Lung (tissue), 12 donors: ENCODE measurements around the gene TNFSF13. TPM values are rescaled to one million over a fixed set of nuclear protein-coding genes. Genes with fewer than 3 reads are reported as not detected.

Experiments
- ATAC-seq: fragments of 200-7000 bp; cut with Tn5 transposase; one replicate; pipeline ENCODE4 v1.9.1; 2020; ENCODE audit warnings: moderate number of reproducible peaks; ENCODE audit not compliant: insufficient read depth, low FRiP score
- DNase-seq, 3 donors: peaks; one replicate each; pipeline ENCODE4 v3.0.0-alpha.2; 2013 to 2017
- H3K27ac ChIP-seq, 2 donors: one replicate each; pipeline ENCODE4 v1.5.1; 2013; ENCODE audit warnings: mild to moderate bottlenecking in 2 of 2, moderate library complexity in 2 of 2, control low read depth in 1 of 2, inconsistent platforms in 1 of 2, low read depth in 1 of 2, low read length in 1 of 2
- H3K27me3 ChIP-seq, 3 donors: one replicate each; pipeline ENCODE4 v1.5.1; 2013; ENCODE audit warnings: low read length in 2 of 3; ENCODE audit not compliant: control insufficient read depth in 3 of 3, insufficient read depth in 3 of 3
- H3K36me3 ChIP-seq, 4 donors: one replicate each; pipeline ENCODE4 v1.5.1; 2013; ENCODE audit warnings: low read length in 4 of 4, mild to moderate bottlenecking in 1 of 4, moderate library complexity in 1 of 4; ENCODE audit not compliant: control insufficient read depth in 4 of 4, insufficient read depth in 4 of 4
- H3K4me1 ChIP-seq, 5 donors: one replicate each; pipeline ENCODE4 v1.5.1; 2013; ENCODE audit warnings: low read length in 5 of 5, mild to moderate bottlenecking in 2 of 5, moderate library complexity in 1 of 5; ENCODE audit not compliant: control insufficient read depth in 5 of 5, insufficient read depth in 5 of 5
- H3K4me3 ChIP-seq: one replicate; pipeline ENCODE4 v1.5.1; 2013; ENCODE audit warnings: mild to moderate bottlenecking, control low read depth, moderate library complexity
- H3K9ac ChIP-seq, 2 donors: one replicate each; pipeline ENCODE4 v1.5.1; 2013; ENCODE audit warnings: low read length in 2 of 2, control low read depth in 1 of 2; ENCODE audit not compliant: insufficient read depth in 1 of 2
- H3K9me3 ChIP-seq, 4 donors: one replicate each; pipeline ENCODE4 v1.5.1; 2013; ENCODE audit warnings: low read length in 3 of 4, mild to moderate bottlenecking in 1 of 4, moderate library complexity in 1 of 4; ENCODE audit not compliant: control insufficient read depth in 4 of 4, insufficient read depth in 3 of 4
- WGBS, 2 donors: extraction: QIAGEN DNeasy Blood & Tissue Kit; methylation state at CpG; one replicate each; pipeline ENCODE4 v1.1.7; 2013; 5-methylcytosine and 5-hydroxymethylcytosine counted together
- polyA plus RNA-seq, 2 donors: library from polyadenylated mRNA; stranded (reverse); fragments of 200-250 nt; gene quantifications; one replicate each; pipeline ENCODE4 v1.2.1, GENCODE V29; 2013
- total RNA-seq, 2 donors: library from RNA; depleted of rRNA in 1 of 2; stranded (reverse); fragments of >200 nt in 1 of 2; gene quantifications; one replicate each; pipeline ENCODE4 v1.2.1, GENCODE V29; 2014 to 2021
- TF ChIP-seq, protein P1 (sequence below): IDR thresholded peaks from 2 replicates; pipeline ENCODE4 v1.5.1; 2012; ENCODE audit warnings: mild to moderate bottlenecking; ENCODE audit errors: control extremely low read depth, extremely low read depth
- donor health status: control.
- donor health status: control.
- donor health status: Bipolar disorder and iron deficiency.
- donor health status: healthy.
- donor health status: DM: yes; HTN: yes; CAD: no.

Gene TNFSF13
- total and polyA plus RNA-seq, 4 donors: 48.7 to 140 (median 93.7) TPM

DNA sequence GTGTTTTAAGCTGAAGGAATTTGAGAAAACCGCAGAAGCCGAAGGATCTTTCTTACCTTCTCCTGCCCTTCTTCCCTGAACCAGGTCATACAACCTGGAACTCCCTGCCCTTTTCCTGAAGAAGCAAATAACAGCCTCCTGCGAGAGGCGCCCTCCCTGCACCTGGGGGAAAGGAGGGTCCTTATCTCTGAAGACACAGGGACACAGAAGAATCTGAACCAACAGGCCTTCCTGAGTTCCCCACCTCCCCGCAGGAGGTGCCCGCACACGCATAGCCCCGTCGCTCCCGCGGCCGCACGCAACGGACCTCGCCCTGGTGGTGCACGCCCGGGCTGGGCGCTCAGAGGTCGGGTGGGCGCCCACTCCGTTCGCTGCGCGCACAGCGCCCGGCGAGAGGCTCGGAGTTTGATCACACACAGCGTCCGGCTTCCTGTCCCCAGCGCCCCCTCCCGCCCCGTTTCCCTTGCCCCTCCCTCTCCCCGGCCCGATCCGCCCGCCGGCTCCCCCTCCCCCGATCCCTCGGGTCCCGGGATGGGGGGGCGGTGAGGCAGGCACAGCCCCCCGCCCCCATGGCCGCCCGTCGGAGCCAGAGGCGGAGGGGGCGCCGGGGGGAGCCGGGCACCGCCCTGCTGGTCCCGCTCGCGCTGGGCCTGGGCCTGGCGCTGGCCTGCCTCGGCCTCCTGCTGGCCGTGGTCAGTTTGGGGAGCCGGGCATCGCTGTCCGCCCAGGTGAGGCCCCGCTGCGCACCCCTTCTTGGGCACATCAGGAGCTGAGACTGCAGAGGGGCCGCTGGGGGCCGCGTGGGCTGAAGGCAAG lies 9.8 kb upstream of the TNFSF13 start, which contains the start of gene TNFSF12:
Gene TNFSF12 (plus strand): TSS at position 474 of the 816 bp plus-strand sequence. CDS start 96 bp downstream, at position 570.
- Histone ChIP-seq H3K4me1 (peaks cover 0 to 10% (median 4%) of the 10 kb centered on the region in 5 donors), H3K9me3 (no peaks in the 10 kb centered on the region), H3K4me3 (peak within 1 kb of the TSS; percentile 74), H3K9ac (peak within 1 kb of the TSS; percentile 67 to 93), H3K27me3 (no peaks in the 10 kb centered on the region), H3K36me3 (peaks cover 0 to 3% (median under 1%) of the 10 kb centered on the region in 4 donors), H3K27ac (peak within 1 kb of the TSS; percentile 66 to 91)
- TF ChIP-seq, protein P1, sequence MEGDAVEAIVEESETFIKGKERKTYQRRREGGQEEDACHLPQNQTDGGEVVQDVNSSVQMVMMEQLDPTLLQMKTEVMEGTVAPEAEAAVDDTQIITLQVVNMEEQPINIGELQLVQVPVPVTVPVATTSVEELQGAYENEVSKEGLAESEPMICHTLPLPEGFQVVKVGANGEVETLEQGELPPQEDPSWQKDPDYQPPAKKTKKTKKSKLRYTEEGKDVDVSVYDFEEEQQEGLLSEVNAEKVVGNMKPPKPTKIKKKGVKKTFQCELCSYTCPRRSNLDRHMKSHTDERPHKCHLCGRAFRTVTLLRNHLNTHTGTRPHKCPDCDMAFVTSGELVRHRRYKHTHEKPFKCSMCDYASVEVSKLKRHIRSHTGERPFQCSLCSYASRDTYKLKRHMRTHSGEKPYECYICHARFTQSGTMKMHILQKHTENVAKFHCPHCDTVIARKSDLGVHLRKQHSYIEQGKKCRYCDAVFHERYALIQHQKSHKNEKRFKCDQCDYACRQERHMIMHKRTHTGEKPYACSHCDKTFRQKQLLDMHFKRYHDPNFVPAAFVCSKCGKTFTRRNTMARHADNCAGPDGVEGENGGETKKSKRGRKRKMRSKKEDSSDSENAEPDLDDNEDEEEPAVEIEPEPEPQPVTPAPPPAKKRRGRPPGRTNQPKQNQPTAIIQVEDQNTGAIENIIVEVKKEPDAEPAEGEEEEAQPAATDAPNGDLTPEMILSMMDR: no peak
- peak; percentile 50 for ATAC-seq
- peak; percentile 64 to 73 (median 68) for DNase-seq
- 1 to 6% methylated on average over 59 to 64 of the region's 65 CpGs for WGBS, 2 donors

DNA sequence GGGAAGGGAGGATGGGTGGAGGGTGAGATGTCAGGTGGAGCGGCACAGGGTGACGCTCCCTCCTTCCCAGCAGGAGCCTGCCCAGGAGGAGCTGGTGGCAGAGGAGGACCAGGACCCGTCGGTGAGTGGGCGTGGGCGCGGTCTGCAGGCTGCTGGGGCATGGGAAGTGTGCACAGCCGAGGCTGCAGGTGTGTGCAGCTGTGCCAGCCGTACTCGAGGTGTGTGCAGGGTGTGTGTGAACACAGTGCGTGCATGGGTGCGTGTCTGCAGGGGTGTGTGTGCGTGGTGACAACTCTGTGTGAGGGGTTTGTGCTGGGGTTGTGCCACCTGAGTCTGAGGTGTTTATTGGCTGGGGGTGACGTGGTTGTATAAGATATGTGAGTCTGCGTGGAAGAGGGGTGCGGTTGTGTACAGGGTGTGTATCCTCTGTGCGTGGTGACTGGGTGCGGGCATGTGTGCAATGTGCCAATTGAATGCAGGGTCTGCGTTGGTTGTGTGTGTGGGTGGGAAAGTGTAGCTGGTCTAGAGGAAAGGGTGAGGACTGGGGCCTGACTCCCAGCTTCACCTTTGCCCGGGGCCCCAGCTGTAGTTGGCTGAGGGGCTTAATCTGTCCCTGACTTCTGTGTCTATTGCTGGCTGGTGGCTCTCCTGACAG lies 9.0 kb upstream of the TNFSF13 start:
- Histone ChIP-seq H3K9ac (peak overlapping the region; percentile 39 to 73), H3K4me1 (peaks cover 0 to 10% (median 4%) of the 10 kb centered on the region in 5 donors), H3K27ac (peak overlapping the region; percentile 66 to 91), H3K4me3 (peak overlapping the region; percentile 74), H3K36me3 (peaks cover 0 to 6% (median under 1%) of the 10 kb centered on the region in 4 donors), H3K27me3 (no peaks in the 10 kb centered on the region), H3K9me3 (no peaks in the 10 kb centered on the region)
- TF ChIP-seq, protein P1: no peak
- 27 to 50% methylated on average over 20 of the region's 20 CpGs for WGBS, 2 donors
- DNase-seq (no peak), ATAC-seq (peak; percentile 43)

GRCh38 chr17:7550344-7550743 lies 8.2 kb upstream of the TNFSF13 start:
- H3K4me3 ChIP-seq: no peak overlapping the region
- TF ChIP-seq, protein P1: no peak
- ATAC-seq (no peak), DNase-seq (no peak)
- no peaks in the 10 kb centered on the region for H3K9me3 ChIP-seq
- peaks cover 0 to 6% (median under 1%) of the 10 kb centered on the region in 4 donors for H3K36me3 ChIP-seq
- H3K4me1 ChIP-seq: peaks cover 0 to 10% (median 4%) of the 10 kb centered on the region in 5 donors
- 60 to 61% methylated on average over 6 of the region's 6 CpGs for WGBS, 2 donors
- H3K27ac ChIP-seq: peak overlapping the region in 1 of 2 donors; percentile 91
- no peaks in the 10 kb centered on the region for H3K27me3 ChIP-seq
- H3K9ac ChIP-seq: no peak overlapping the region
